Right atrium auricular region (tissue), 2 donors: ENCODE results near the gene KIF5A. TPM values are rescaled to one million over a fixed set of nuclear protein-coding genes. Genes with fewer than 3 reads are reported as not detected.
"Not testable (repeated sequence)": the region's sequence is repeated elsewhere in the genome, so short reads cannot be mapped to it uniquely, and the experiment has no call there.

Source experiments
- DNase-seq: peaks from one replicate; pipeline ENCODE4 v3.0.0-alpha.2; 2019; ENCODE audit warnings: low spot score
- H3K27ac ChIP-seq, 2 donors: fragments of 200-600 bp; sonication (generic); 1 replicate in 1 of 2; 2 replicates in 1 of 2; pipeline ENCODE4 v1.5.1; 2016 to 2019
- H3K27me3 ChIP-seq, 2 donors: fragments of 200-600 bp; sonication (generic); one replicate each; pipeline versions ENCODE4 v1.5.1 to v1.6.0; 2017 to 2019
- H3K36me3 ChIP-seq: fragments of 200-600 bp; sonication (generic); one replicate; pipeline ENCODE4 v1.5.1; 2016
- H3K4me1 ChIP-seq, 2 donors: fragments of 200-600 bp; sonication (generic); one replicate each; pipeline versions ENCODE4 v1.5.1 to v1.6.0; 2017 to 2019
- H3K4me3 ChIP-seq, 2 donors: fragments of 200-600 bp; sonication (generic); 1 replicate in 1 of 2; 2 replicates in 1 of 2; pipeline ENCODE4 v1.5.1; 2017 to 2019; ENCODE audit warnings: mild to moderate bottlenecking in 1 of 2, moderate library complexity in 1 of 2
- H3K9me3 ChIP-seq, 2 donors: fragments of 200-600 bp; sonication (generic); one replicate each; pipeline ENCODE4 v1.5.1; 2019
- total RNA-seq, 2 donors: library from RNA; depleted of rRNA; stranded (reverse); fragments of >200 nt; gene quantifications; one replicate each; pipeline ENCODE4 v1.1.0, GENCODE V29; 2016
- TF ChIP-seq, protein P1 (sequence below), 2 donors: fragments of 200-600 bp; sonication (generic); IDR thresholded peaks; one replicate each; pipeline ENCODE4 v1.5.1; 2019; ENCODE audit warnings: antibody characterized with exemption in 2 of 2

The KIF5A gene
- total RNA-seq, 2 donors from 2014 or later: 0.11 to 0.12 TPM

DNA sequence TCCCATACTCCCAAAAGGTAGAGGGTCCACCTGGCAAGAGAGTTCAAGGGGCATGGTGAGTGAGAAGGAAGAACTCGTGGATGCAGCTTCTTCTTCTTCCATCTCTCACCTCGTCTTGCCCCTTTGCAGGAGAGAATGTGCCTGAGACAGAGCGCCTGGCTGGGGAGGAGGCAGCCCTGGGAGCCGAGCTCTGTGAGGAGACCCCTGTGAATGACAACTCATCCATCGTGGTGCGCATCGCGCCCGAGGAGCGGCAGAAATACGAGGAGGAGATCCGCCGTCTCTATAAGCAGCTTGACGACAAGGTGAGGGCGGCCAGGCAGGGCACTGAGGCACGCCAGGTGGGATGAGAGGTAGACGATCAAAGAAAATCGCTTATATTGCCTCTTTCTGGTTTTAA lies 20.0 kb downstream of the KIF5A start:
- Histone ChIP-seq H3K36me3 (no peaks in the 10 kb centered on the region), H3K27ac (no peak overlapping the region), H3K27me3 (no peaks in the 10 kb centered on the region), H3K4me3 (no peak overlapping the region), H3K9me3 (no peaks in the 10 kb centered on the region), H3K4me1 (no peaks in the 10 kb centered on the region)
- no peak for DNase-seq
- TF ChIP-seq, protein P1, sequence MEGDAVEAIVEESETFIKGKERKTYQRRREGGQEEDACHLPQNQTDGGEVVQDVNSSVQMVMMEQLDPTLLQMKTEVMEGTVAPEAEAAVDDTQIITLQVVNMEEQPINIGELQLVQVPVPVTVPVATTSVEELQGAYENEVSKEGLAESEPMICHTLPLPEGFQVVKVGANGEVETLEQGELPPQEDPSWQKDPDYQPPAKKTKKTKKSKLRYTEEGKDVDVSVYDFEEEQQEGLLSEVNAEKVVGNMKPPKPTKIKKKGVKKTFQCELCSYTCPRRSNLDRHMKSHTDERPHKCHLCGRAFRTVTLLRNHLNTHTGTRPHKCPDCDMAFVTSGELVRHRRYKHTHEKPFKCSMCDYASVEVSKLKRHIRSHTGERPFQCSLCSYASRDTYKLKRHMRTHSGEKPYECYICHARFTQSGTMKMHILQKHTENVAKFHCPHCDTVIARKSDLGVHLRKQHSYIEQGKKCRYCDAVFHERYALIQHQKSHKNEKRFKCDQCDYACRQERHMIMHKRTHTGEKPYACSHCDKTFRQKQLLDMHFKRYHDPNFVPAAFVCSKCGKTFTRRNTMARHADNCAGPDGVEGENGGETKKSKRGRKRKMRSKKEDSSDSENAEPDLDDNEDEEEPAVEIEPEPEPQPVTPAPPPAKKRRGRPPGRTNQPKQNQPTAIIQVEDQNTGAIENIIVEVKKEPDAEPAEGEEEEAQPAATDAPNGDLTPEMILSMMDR (IDR thresholded peaks at IDR 0.05): no peak

DNA sequence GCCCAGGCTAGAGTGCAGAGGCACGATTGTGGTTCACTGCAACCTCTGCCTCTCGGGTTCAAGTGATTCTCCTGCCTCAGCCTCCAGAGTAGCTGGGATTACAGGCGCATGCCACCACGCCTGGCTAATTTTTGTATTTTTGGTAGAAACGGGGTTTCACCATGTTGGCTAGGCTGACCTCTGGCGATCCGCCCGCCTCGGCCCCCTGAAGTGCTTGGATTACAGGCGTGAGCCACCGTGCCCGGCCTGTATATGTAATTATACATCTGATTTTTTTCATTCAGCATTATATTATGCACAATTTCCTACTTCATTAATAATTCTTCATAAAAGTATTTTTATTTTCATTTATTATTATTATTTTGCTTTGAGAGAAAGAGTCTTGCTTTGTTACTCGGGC lies 20.6 kb downstream of the KIF5A start:
- H3K27me3 ChIP-seq, H3K36me3 ChIP-seq, H3K4me1 ChIP-seq, H3K9me3 ChIP-seq, DNase-seq, H3K27ac ChIP-seq, H3K4me3 ChIP-seq: not testable (repeated sequence)

DNA sequence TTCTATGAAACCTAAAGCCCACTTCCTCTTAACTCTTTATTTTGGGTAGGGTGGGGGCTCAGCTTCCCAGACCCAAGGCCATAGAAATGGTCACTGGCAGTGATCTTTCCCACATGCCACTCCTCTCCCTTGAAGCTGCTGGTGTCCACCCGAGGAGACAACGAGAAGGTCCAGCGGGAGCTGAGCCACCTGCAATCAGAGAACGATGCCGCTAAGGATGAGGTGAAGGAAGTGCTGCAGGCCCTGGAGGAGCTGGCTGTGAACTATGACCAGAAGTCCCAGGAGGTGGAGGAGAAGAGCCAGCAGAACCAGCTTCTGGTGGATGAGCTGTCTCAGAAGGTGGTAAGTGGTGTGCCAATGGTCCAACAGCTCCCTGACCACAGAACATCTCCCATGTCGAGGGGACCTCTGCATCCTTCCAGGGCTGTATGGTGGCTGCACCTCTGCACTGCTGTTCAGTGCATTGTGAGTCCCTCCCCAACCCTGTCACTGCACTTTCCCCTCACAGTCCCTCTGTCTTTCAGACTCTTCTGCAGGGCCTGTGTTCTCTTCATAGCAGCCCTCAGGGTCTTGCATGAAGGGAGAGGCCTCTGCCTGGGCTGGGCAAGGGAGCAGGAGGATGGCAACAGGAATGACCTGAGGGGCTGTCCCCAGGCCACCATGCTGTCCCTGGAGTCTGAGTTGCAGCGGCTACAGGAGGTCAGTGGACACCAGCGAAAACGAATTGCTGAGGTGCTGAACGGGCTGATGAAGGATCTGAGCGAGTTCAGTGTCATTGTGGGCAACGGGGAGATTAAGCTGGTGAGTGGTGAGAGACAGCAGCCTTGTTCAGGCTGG lies 22.3 kb downstream of the KIF5A start:
- Histone ChIP-seq H3K9me3 (no peaks in the 10 kb centered on the region), H3K36me3 (no peaks in the 10 kb centered on the region), H3K4me3 (no peak overlapping the region), H3K27ac (no peak overlapping the region), H3K4me1 (no peaks in the 10 kb centered on the region), H3K27me3 (no peaks in the 10 kb centered on the region)
- TF ChIP-seq, protein P1 (IDR thresholded peaks at IDR 0.05): no peak
- no peak for DNase-seq

DNA sequence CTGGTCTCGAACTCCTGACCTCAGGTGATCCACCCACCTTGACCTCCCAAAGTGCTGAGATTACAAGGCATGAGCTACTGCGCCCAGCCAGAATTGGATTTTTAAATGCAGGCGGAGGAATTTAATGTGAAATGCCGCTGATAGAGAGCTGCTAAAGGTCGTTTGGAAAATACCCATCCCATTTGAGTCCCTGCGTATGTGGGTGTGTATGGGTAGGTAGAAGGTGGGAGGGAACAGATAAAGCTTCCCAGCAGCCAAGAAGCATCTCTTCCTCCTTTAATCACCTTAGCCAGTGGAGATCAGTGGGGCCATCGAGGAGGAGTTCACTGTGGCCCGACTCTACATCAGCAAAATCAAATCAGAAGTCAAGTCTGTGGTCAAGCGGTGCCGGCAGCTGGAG lies 25.0 kb downstream of the KIF5A start:
- Histone ChIP-seq H3K4me3 (no peak overlapping the region), H3K36me3 (no peaks in the 10 kb centered on the region), H3K9me3 (no peaks in the 10 kb centered on the region), H3K4me1 (no peaks in the 10 kb centered on the region), H3K27me3 (no peaks in the 10 kb centered on the region), H3K27ac (no peak overlapping the region)
- DNase-seq: no peak
- TF ChIP-seq, protein P1 (IDR thresholded peaks at IDR 0.05): no peak

DNA sequence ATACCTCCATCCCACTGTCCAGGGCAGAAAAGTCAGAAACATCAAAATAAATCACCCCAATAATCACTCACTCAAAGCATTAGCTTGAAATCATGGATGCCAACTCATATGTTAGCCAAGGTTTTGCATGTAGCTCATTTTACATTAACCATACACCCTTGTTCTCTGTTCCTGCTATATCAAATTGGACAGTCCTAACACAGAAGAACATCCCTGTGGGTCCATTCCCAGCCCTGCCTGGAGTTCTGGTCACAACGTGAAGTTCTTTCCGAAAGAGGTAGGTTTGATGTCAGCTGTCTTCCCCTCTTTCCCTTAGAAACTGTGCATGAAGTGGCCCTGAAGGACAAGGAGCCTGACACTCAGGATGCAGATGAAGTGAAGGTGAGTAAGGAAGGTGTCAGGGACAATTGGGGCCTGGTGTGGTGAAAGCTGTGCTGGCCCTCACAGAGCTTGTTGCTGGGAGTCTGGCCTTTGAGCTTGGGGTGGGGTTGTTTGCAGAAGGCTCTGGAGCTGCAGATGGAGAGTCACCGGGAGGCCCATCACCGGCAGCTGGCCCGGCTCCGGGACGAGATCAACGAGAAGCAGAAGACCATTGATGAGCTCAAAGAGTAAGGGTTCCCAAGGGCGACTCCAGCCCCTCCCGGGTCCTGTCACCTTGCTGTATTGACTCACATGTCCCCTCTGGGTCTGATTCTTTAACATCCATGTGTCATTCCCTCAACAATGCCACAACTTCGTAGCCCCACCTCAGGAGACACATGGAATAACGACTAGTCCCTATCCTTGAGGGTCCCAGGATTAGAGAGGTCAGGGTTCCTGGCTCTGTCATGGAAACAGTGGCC lies 26.1 kb downstream of the KIF5A start:
- TF ChIP-seq, protein P1 (IDR thresholded peaks at IDR 0.05): no peak
- Histone ChIP-seq H3K36me3 (no peaks in the 10 kb centered on the region), H3K4me3 (no peak overlapping the region), H3K27me3 (no peaks in the 10 kb centered on the region), H3K27ac (no peak overlapping the region), H3K4me1 (no peaks in the 10 kb centered on the region), H3K9me3 (no peaks in the 10 kb centered on the region)
- no peak for DNase-seq

DNA sequence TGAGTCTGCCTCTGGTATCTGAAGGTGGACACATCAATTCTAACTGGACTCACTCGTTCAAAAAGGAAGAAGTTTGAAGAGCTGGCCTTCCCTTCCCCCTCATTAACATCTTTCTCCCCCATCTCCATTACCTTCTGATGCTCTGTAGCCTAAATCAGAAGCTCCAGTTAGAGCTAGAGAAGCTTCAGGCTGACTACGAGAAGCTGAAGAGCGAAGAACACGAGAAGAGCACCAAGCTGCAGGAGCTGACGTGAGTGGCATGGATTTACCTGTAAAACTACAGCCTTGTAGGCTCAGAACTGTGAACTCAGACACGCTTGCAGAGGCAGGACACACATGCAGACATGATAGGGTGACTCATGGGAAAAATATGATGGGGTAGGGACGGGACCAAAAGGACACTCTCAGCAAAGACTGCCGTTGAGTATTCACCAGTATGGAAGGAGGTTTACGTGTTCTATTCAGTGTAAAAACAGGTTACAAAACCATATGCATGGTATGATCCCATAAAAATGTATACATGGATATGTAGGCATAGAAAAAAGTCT lies 26.8 kb downstream of the KIF5A start:
- Histone ChIP-seq H3K36me3 (no peaks in the 10 kb centered on the region), H3K27me3 (no peaks in the 10 kb centered on the region), H3K27ac (no peak overlapping the region), H3K4me3 (no peak overlapping the region), H3K4me1 (no peaks in the 10 kb centered on the region), H3K9me3 (no peaks in the 10 kb centered on the region)
- TF ChIP-seq, protein P1 (IDR thresholded peaks at IDR 0.05): no peak
- DNase-seq: no peak
